SK-N-MC (cell line): ENCODE results near the gene ACOT12.
A peak's percentile ranks its signal among the peaks of the same experiment; 100 is the strongest.
"Not testable (repeated sequence)": the region's sequence is repeated elsewhere in the genome, so short reads cannot be mapped to it uniquely, and the experiment has no call there.

Source experiments
- DNase-seq: peaks from one replicate; pipeline ENCODE4 v3.0.0-alpha.2; 2011; ENCODE audit warnings: low read depth, low spot score
- H3K27ac ChIP-seq: fragments of 200-600 bp; sonication (generic); 2 replicates; pipeline ENCODE4 v1.5.1; 2016; ENCODE audit warnings: mixed run types
- H3K36me3 ChIP-seq: fragments of 200-600 bp; sonication (generic); 2 replicates; pipeline ENCODE4 v1.6.1; 2017; ENCODE audit warnings: antibody characterized with exemption, low read length, mixed read lengths; ENCODE audit not compliant: insufficient read depth
- H3K4me3 ChIP-seq: fragments of 200-600 bp; sonication (generic); 2 replicates; pipeline ENCODE4 v1.5.1; 2016
- H3K9ac ChIP-seq: fragments of 200-600 bp; sonication (generic); 2 replicates; pipeline ENCODE4 v1.8.0; 2017; ENCODE audit warnings: mixed run types, mixed read lengths; ENCODE audit not compliant: insufficient read length
- H3K9me3 ChIP-seq: fragments of 200-600 bp; sonication (generic); 2 replicates; pipeline ENCODE4 v1.6.1; 2017; ENCODE audit warnings: low read depth, mild to moderate bottlenecking, antibody characterized with exemption, low read length, moderate library complexity, mixed read lengths
- EZH2 ChIP-seq: fragments of 200-600 bp; sonication (generic); IDR thresholded peaks from one replicate; pipeline ENCODE4 v1.6.1; 2017; ENCODE audit warnings: antibody characterized with exemption
- FOXP2 ChIP-seq: optimal IDR thresholded peaks from 2 replicates; pipeline ENCODE3; 2011; ENCODE audit warnings: mild to moderate bottlenecking, moderate library complexity; ENCODE audit not compliant: insufficient read depth; ENCODE audit errors: extremely low read length, control extremely low read depth
- POLR2AphosphoS5 ChIP-seq: IDR thresholded peaks from 2 replicates; pipeline ENCODE4 v1.6.1; 2012; ENCODE audit warnings: mild to moderate bottlenecking, low read depth, low read length, borderline replicate concordance

ACOT12 gene

GRCh38 chr5:81424728-81425127, 30.8 kb upstream of the ACOT12 start:
- TF ChIP-seq FOXP2 (no peak), POLR2AphosphoS5 (no peak), EZH2 (no peak)
- no peaks in the 10 kb centered on the region for H3K9me3 ChIP-seq
- H3K9ac ChIP-seq: no peak overlapping the region
- H3K36me3 ChIP-seq: no peaks in the 10 kb centered on the region
- H3K4me3 ChIP-seq: no peak overlapping the region
- DNase-seq: no peak
- no peak overlapping the region for H3K27ac ChIP-seq

DNA sequence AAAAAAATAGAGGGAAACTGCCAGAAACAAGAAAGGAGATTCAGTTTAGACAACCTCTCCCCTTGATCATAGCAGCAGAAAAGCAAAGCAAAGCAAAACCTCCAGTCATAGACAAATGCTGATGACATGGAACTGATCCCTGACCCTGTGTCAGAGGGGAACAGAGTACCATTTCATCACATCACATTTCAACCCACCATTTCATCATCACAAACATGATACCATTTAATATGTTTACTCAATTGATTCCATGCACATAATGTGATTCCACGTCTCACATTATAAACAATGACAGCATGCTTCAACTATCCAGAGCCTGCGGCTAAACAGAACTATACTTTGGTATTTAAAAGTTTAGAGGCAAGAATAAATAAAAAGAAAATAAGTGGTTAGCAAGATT, 28.7 kb upstream of the ACOT12 start:
- no peaks in the 10 kb centered on the region for H3K36me3 ChIP-seq
- TF ChIP-seq POLR2AphosphoS5 (no peak), EZH2 (no peak), FOXP2 (no peak)
- no peak overlapping the region for H3K9ac ChIP-seq
- no peak for DNase-seq
- no peak overlapping the region for H3K4me3 ChIP-seq
- no peaks in the 10 kb centered on the region for H3K9me3 ChIP-seq
- H3K27ac ChIP-seq: no peak overlapping the region

DNA sequence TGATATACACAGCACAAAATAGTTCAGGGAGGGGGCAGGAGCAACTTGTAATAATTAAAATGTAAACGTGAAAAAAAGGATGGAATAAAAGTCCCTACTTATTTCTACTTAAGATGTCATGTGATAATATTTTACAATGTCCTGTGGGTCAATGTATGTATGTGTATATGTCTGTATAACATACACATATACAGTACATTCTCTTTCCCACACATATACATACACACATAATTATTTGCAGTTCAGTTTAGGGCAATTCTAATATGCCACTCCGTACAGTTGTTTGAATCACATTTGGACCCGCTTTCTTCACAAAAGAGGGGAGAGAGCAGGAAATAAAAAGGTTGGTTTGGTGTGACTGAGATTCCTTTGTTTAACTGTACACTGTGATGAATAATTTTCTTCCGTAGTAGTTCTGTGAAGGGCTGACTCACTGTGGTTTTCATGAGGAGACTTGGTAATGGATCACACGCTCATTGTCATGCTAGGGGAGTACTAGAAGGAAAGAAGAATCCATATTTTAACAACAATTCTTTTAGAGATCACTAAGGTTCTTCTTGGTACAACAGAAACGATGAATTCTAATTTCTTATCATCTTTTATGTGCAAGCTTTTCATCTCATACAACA, 26.2 kb upstream of the ACOT12 start:
- Histone ChIP-seq H3K9ac (peak overlapping the region; percentile 14), H3K27ac (peak overlapping the region; percentile 63; the same call in 1 of the 2 replicates), H3K9me3 (no peaks in the 10 kb centered on the region), H3K36me3 (no peaks in the 10 kb centered on the region), H3K4me3 (no peak overlapping the region)
- peak; percentile 24 for DNase-seq
- TF ChIP-seq FOXP2: no peak
- no peak for TF ChIP-seq POLR2AphosphoS5
- TF ChIP-seq EZH2: no peak

DNA sequence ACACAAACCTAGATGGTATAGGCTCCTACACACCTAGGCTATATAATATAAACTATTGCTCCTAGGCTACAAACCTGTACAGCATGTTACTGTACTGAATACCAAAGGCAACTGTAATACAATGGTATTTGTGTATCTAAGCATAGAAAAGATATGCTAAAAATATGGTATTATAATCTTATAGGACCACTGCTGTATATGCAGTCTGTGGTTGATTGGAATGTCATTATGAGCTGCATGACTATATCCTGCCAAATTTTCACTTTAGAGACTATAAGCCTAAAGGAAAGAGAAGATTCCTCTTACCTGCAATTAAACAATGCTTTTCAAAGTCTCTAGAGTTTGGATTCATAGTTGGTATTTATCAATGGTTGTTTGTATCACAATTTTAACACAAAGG, 24.7 kb upstream of the ACOT12 start:
- Histone ChIP-seq H3K36me3 (no peaks in the 10 kb centered on the region), H3K4me3 (no peak overlapping the region), H3K27ac (no peak overlapping the region), H3K9ac (no peak overlapping the region), H3K9me3 (no peaks in the 10 kb centered on the region)
- no peak for TF ChIP-seq FOXP2
- no peak for TF ChIP-seq POLR2AphosphoS5
- TF ChIP-seq EZH2: no peak
- no peak for DNase-seq

DNA sequence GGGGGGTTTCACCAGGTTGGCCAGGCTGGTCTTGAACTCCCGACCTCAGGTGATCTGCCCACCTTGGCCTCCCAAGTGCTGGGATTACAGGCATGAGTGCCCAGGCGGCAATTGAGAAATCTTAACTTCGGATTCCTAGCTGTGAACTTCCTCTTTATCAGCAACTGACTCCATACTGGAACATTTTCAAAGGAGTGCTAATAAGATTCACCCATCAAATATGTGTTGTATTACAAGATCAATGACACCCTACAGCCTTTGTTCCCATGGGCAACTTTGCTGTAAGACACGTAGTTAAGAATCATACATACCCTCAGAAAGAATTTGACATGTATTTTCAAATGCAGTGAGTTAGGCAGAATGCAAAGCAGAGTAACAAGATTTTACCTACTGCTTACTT, 23.1 kb upstream of the ACOT12 start:
- no peak for TF ChIP-seq POLR2AphosphoS5
- no peak for TF ChIP-seq FOXP2
- TF ChIP-seq EZH2: no peak
- H3K36me3 ChIP-seq: no peaks in the 10 kb centered on the region
- no peak overlapping the region for H3K9ac ChIP-seq
- no peaks in the 10 kb centered on the region for H3K9me3 ChIP-seq
- H3K27ac ChIP-seq: no peak overlapping the region
- DNase-seq: no peak
- H3K4me3 ChIP-seq: no peak overlapping the region

DNA sequence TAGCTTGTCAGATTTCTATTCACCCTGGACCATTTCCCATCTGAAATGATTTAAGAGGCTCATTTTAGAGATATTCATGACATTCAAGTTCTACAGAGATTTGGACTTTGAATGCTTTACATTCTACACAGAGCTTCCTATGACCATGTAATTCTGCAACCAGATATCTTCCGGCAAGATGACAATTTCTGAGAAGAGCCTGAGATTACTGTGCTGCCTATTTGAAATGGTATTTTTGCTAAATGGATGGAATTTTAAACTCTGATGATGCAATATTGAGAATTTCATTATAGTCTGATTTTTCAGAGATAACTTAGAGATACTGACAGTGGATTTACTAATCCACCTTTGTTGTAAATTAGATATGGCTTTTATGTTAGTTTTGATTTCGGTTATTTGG, 16.0 kb upstream of the ACOT12 start:
- DNase-seq: no peak
- Histone ChIP-seq H3K36me3 (no peaks in the 10 kb centered on the region), H3K9me3 (no peaks in the 10 kb centered on the region), H3K9ac (no peak overlapping the region), H3K27ac (no peak overlapping the region; the same call in 1 of the 2 replicates), H3K4me3 (no peak overlapping the region)
- no peak for TF ChIP-seq EZH2

DNA sequence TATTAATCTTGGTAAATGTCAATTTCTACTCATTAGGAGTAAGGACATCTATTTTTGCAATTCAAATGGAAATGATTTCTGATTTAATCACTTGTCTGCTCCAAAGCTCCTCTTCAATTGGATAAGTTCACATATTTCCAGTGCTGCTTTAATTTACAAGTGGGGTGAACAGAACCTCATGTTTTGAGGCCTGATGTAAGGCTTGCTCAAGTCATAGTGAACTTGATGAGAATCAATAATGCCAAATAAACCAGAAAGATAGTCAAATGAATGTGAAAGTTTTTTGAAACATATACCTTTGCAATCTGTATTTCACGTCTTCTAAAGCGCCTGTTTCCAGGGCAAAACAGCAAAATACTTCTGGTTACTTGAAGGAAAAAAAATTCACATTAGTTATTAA, 15.4 kb upstream of the ACOT12 start:
- Histone ChIP-seq H3K36me3 (no peaks in the 10 kb centered on the region), H3K27ac (peak overlapping the region; percentile 9; the same call in 1 of the 2 replicates), H3K9me3 (no peaks in the 10 kb centered on the region), H3K4me3 (no peak overlapping the region), H3K9ac (no peak overlapping the region)
- DNase-seq: no peak
- TF ChIP-seq POLR2AphosphoS5: no peak
- no peak for TF ChIP-seq EZH2
- TF ChIP-seq FOXP2: no peak

DNA sequence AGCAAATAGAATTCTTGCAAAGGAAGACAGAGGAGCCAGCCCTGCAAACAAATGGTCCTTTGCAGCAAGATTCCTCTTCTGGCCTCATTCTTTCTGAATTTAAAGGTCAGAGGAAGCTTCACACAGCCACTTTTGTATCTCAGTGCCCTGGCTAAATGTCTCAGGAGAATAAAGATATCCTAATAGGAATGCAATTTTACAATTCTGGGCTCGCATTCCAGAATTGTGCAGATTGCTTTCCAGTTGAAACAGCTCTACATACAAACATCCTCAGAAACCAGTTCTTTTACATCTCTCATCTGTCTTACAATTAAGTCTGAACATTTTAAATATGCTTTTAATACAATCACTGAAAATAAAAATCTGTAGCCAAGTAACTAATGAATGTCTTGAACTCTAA, 14.6 kb upstream of the ACOT12 start:
- DNase-seq: no peak

GRCh38 chr5:81407811-81408210, 13.9 kb upstream of the ACOT12 start:
- H3K36me3 ChIP-seq, H3K9ac ChIP-seq, H3K9me3 ChIP-seq, H3K27ac ChIP-seq, DNase-seq, H3K4me3 ChIP-seq: not testable (repeated sequence)

More for the DNA sequence above, 14.6 kb upstream of the ACOT12 start:
- no peak for TF ChIP-seq POLR2AphosphoS5
- TF ChIP-seq EZH2: no peak
- TF ChIP-seq FOXP2: no peak
- Histone ChIP-seq H3K36me3 (no peaks in the 10 kb centered on the region), H3K4me3 (no peak overlapping the region), H3K9me3 (no peaks in the 10 kb centered on the region), H3K27ac (no peak overlapping the region), H3K9ac (no peak overlapping the region)
